WTC11 (cell line): ENCODE results near the gene ZNF488. TPM values are rescaled to one million over a fixed set of nuclear protein-coding genes. Genes with fewer than 3 reads are reported as not detected.

ENCODE experiments used
- ATAC-seq: fragments of 200-7000 bp; cut with Tn5 transposase; 2 replicates; pipeline ENCODE4 v1.10.0; 2021; ENCODE audit warnings: mild to moderate bottlenecking, moderate library complexity
- CTCF ChIA-PET: fragments of 300-600 bp; sonication (Branson Sonifier 250); formaldehyde crosslinking; loops from one replicate; lab custom pipeline; 2021; ENCODE audit warnings: antibody characterized with exemption; lab: Charles Lee
- POLR2A ChIA-PET: fragments of 350-600 bp; sonication (Branson Sonifier 250); formaldehyde crosslinking; loops from one replicate; lab custom pipeline; 2021; ENCODE audit warnings: antibody characterized with exemption; lab: Charles Lee
- DNase-seq: peaks from one replicate; pipeline ENCODE4 v3.0.0; 2021; ENCODE audit warnings: low spot score
- H3K27ac Mint-ChIP-seq: 2 replicates; pipeline ENCODE4 v1.8.0; 2021; ENCODE audit warnings: mixed read lengths
- H3K27me3 Mint-ChIP-seq: 2 replicates; pipeline ENCODE4 v1.8.0; 2021; ENCODE audit warnings: low read depth, mild to moderate bottlenecking, moderate library complexity, mixed read lengths
- H3K36me3 Mint-ChIP-seq: 2 replicates; pipeline ENCODE4 v1.8.0; 2021; ENCODE audit warnings: mixed read lengths
- H3K4me1 Mint-ChIP-seq: 2 replicates; pipeline ENCODE4 v1.8.0; 2022; ENCODE audit warnings: mixed read lengths
- H3K4me3 Mint-ChIP-seq: 2 replicates; pipeline ENCODE4 v1.8.0; 2021; ENCODE audit warnings: mild to moderate bottlenecking, moderate library complexity, mixed read lengths
- H3K9me3 Mint-ChIP-seq: 2 replicates; pipeline ENCODE4 v1.8.0; 2021; ENCODE audit warnings: mixed read lengths
- ATF3 ChIP-seq: sonication (generic); formaldehyde crosslinking; conservative IDR thresholded peaks from 2 replicates; pipeline ENCODE4 v1.8.1; 2022; ENCODE audit warnings: mild to moderate bottlenecking, missing genetic modification reagents
- CDX4 ChIP-seq: fragments of 250-450 bp; sonication (Bioruptor Pico); IDR thresholded peaks from 2 replicates; pipeline ENCODE4 v1.9.0; 2021; ENCODE audit warnings: moderate library complexity, mild to moderate bottlenecking, inconsistent platforms, borderline replicate concordance
- CREM ChIP-seq: sonication (generic); formaldehyde crosslinking; IDR thresholded peaks from 2 replicates; pipeline ENCODE4 v1.8.1; 2022; ENCODE audit warnings: mild to moderate bottlenecking, missing genetic modification reagents, moderate library complexity
- ELF4 ChIP-seq: sonication (generic); formaldehyde crosslinking; IDR thresholded peaks from 2 replicates; pipeline ENCODE4 v1.8.1; 2022; ENCODE audit warnings: low read depth, mild to moderate bottlenecking, moderate library complexity, missing genetic modification reagents
- EMX1 ChIP-seq: fragments of 250-450 bp; sonication (Bioruptor Pico); IDR thresholded peaks from 2 replicates; pipeline ENCODE4 v1.8.0; 2021; ENCODE audit warnings: mild to moderate bottlenecking
- FOXP1 ChIP-seq: sonication (generic); formaldehyde crosslinking; IDR thresholded peaks from 2 replicates; pipeline ENCODE4 v1.8.0; 2022; ENCODE audit warnings: missing genetic modification reagents, mild to moderate bottlenecking, moderate library complexity, borderline replicate concordance
- HMGA2 ChIP-seq: fragments of 250-450 bp; sonication (Bioruptor Pico); IDR thresholded peaks from 2 replicates; pipeline ENCODE4 v1.4.0; 2021; ENCODE audit warnings: mild to moderate bottlenecking, moderate library complexity
- MYBL2 ChIP-seq: sonication (generic); formaldehyde crosslinking; IDR thresholded peaks from 2 replicates; pipeline ENCODE4 v1.8.1; 2023; ENCODE audit warnings: mild to moderate bottlenecking, moderate library complexity, missing genetic modification reagents
- NFATC4 ChIP-seq: fragments of 250-450 bp; sonication (Bioruptor Pico); IDR thresholded peaks from 2 replicates; pipeline ENCODE4 v1.9.0; 2021; ENCODE audit warnings: mild to moderate bottlenecking
- NFE2L1 ChIP-seq: sonication (generic); formaldehyde crosslinking; IDR thresholded peaks from 2 replicates; pipeline ENCODE4 v1.8.1; 2023; ENCODE audit warnings: missing genetic modification reagents
- PRRX2 ChIP-seq: fragments of 250-450 bp; sonication (Bioruptor Pico); IDR thresholded peaks from 2 replicates; pipeline ENCODE4 v1.8.0; 2021; ENCODE audit warnings: mild to moderate bottlenecking
- RORB ChIP-seq: fragments of 250-450 bp; sonication (Bioruptor Pico); IDR thresholded peaks from 2 replicates; pipeline ENCODE4 v1.9.0; 2021; ENCODE audit warnings: mild to moderate bottlenecking
- SMAD3 ChIP-seq: sonication (generic); formaldehyde crosslinking; IDR thresholded peaks from 2 replicates; pipeline ENCODE4 v1.8.0; 2022; ENCODE audit warnings: missing genetic modification reagents, mild to moderate bottlenecking, borderline replicate concordance
- SP1 ChIP-seq: sonication (generic); formaldehyde crosslinking; conservative IDR thresholded peaks from 2 replicates; pipeline ENCODE4 v1.8.1; 2022; ENCODE audit warnings: missing genetic modification reagents
- STAT6 ChIP-seq: sonication (generic); formaldehyde crosslinking; conservative IDR thresholded peaks from 2 replicates; pipeline ENCODE4 v1.8.1; 2023; ENCODE audit warnings: mild to moderate bottlenecking, low read depth, missing genetic modification reagents, moderate library complexity
- TEAD1 ChIP-seq: sonication (generic); formaldehyde crosslinking; IDR thresholded peaks from 2 replicates; pipeline ENCODE4 v1.8.0; 2022; ENCODE audit warnings: mild to moderate bottlenecking, missing genetic modification reagents
- TP53 ChIP-seq: sonication (generic); formaldehyde crosslinking; IDR thresholded peaks from 2 replicates; pipeline ENCODE4 v1.8.1; 2023; ENCODE audit warnings: mild to moderate bottlenecking, missing genetic modification reagents
- ZNF121 ChIP-seq: sonication (generic); formaldehyde crosslinking; IDR thresholded peaks from 2 replicates; pipeline ENCODE4 v1.8.0; 2023; ENCODE audit warnings: missing genetic modification reagents
- ZNF219 ChIP-seq: sonication (generic); formaldehyde crosslinking; IDR thresholded peaks from 2 replicates; pipeline ENCODE4 v1.8.0; 2023; ENCODE audit warnings: missing genetic modification reagents, mild to moderate bottlenecking, borderline replicate concordance
- ZNF396 ChIP-seq: fragments of 250-450 bp; sonication (Bioruptor Pico); IDR thresholded peaks from 2 replicates; pipeline ENCODE4 v1.8.0; 2021; ENCODE audit warnings: mild to moderate bottlenecking, moderate library complexity, borderline replicate concordance
- ZNF671 ChIP-seq: fragments of 250-450 bp; sonication (Bioruptor Pico); IDR thresholded peaks from 2 replicates; pipeline ENCODE4 v1.8.0; 2021; ENCODE audit warnings: mild to moderate bottlenecking
- total RNA-seq: library from RNA; stranded (reverse); gene quantifications from 3 replicates; pipeline ENCODE4 v1.2.3, GENCODE V29; 2021
- TF ChIP-seq, protein P1 (sequence below): sonication (generic); formaldehyde crosslinking; IDR thresholded peaks from 2 replicates; pipeline ENCODE4 v1.8.0; 2023; ENCODE audit warnings: missing genetic modification reagents, mild to moderate bottlenecking, borderline replicate concordance
- TF ChIP-seq, protein P2 (sequence below): sonication (generic); formaldehyde crosslinking; IDR thresholded peaks from 2 replicates; pipeline ENCODE4 v1.8.1; 2023; ENCODE audit warnings: mild to moderate bottlenecking, missing genetic modification reagents, moderate library complexity
- TF ChIP-seq, protein P3 (sequence below): sonication (generic); formaldehyde crosslinking; IDR thresholded peaks from 2 replicates; pipeline ENCODE4 v1.8.1; 2022; ENCODE audit warnings: low read depth, missing genetic modification reagents, borderline replicate concordance

The ZNF488 gene
- total RNA-seq, 1 experiment from 2014 or later, result 8.7 TPM

- Mint-ChIP-seq H3K4me1 (peaks cover 35% of the 10 kb centered on the region), H3K27me3 (no peaks in the 10 kb centered on the region; the same call in 1 of the 2 replicates), H3K36me3 (no peaks in the 10 kb centered on the region), H3K27ac (no peak overlapping the region), H3K4me3 (no peak overlapping the region), H3K9me3 (no peaks in the 10 kb centered on the region)
- ChIA-PET POLR2A (no interaction called here), CTCF (interaction anchor here (3.7 kb wide), 1 partner anchor 18 kb away, joined by 17 read pairs; no protein-coding TSS in a partner anchor)
- TF ChIP-seq ZNF219 (CRISPR knock-in tag) (no peak), CDX4 (CRISPR knock-in tag) (no peak), NFATC4 (CRISPR knock-in tag) (no peak), NFE2L1 (no peak), CREM (no peak)
- TF ChIP-seq, protein P1, sequence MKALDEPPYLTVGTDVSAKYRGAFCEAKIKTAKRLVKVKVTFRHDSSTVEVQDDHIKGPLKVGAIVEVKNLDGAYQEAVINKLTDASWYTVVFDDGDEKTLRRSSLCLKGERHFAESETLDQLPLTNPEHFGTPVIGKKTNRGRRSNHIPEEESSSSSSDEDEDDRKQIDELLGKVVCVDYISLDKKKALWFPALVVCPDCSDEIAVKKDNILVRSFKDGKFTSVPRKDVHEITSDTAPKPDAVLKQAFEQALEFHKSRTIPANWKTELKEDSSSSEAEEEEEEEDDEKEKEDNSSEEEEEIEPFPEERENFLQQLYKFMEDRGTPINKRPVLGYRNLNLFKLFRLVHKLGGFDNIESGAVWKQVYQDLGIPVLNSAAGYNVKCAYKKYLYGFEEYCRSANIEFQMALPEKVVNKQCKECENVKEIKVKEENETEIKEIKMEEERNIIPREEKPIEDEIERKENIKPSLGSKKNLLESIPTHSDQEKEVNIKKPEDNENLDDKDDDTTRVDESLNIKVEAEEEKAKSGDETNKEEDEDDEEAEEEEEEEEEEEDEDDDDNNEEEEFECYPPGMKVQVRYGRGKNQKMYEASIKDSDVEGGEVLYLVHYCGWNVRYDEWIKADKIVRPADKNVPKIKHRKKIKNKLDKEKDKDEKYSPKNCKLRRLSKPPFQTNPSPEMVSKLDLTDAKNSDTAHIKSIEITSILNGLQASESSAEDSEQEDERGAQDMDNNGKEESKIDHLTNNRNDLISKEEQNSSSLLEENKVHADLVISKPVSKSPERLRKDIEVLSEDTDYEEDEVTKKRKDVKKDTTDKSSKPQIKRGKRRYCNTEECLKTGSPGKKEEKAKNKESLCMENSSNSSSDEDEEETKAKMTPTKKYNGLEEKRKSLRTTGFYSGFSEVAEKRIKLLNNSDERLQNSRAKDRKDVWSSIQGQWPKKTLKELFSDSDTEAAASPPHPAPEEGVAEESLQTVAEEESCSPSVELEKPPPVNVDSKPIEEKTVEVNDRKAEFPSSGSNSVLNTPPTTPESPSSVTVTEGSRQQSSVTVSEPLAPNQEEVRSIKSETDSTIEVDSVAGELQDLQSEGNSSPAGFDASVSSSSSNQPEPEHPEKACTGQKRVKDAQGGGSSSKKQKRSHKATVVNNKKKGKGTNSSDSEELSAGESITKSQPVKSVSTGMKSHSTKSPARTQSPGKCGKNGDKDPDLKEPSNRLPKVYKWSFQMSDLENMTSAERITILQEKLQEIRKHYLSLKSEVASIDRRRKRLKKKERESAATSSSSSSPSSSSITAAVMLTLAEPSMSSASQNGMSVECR (CRISPR knock-in tag), result no peak
- no peak for ATAC-seq
- DNase-seq, result no peak
Observed at GRCh38 chr10:47378606-47379444, 5.3 kb downstream of the ZNF488 start.

- H3K4me3 Mint-ChIP-seq, result no peak overlapping the region
- H3K4me1 Mint-ChIP-seq, result peaks cover 32% of the 10 kb centered on the region
- POLR2A ChIA-PET, result interaction anchor here (1.2 kb wide), 1 partner anchor 14 kb away, joined by 4 read pairs; no protein-coding TSS in a partner anchor
- DNase-seq (no peak), ATAC-seq (no peak)
- no peaks in the 10 kb centered on the region; the same call in 1 of the 2 replicates for H3K27me3 Mint-ChIP-seq
- no peaks in the 10 kb centered on the region for H3K36me3 Mint-ChIP-seq
- H3K27ac Mint-ChIP-seq, result no peak overlapping the region
- no peaks in the 10 kb centered on the region for H3K9me3 Mint-ChIP-seq
- CTCF ChIA-PET, result interaction anchor here (3.7 kb wide), 1 partner anchor 17 kb away, joined by 17 read pairs; no protein-coding TSS in a partner anchor
- TF ChIP-seq ZNF396 (CRISPR knock-in tag), result no peak
- TF ChIP-seq, protein P2, sequence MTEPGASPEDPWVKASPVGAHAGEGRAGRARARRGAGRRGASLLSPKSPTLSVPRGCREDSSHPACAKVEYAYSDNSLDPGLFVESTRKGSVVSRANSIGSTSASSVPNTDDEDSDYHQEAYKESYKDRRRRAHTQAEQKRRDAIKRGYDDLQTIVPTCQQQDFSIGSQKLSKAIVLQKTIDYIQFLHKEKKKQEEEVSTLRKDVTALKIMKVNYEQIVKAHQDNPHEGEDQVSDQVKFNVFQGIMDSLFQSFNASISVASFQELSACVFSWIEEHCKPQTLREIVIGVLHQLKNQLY (CRISPR knock-in tag), result no peak
- TF ChIP-seq, protein P3, sequence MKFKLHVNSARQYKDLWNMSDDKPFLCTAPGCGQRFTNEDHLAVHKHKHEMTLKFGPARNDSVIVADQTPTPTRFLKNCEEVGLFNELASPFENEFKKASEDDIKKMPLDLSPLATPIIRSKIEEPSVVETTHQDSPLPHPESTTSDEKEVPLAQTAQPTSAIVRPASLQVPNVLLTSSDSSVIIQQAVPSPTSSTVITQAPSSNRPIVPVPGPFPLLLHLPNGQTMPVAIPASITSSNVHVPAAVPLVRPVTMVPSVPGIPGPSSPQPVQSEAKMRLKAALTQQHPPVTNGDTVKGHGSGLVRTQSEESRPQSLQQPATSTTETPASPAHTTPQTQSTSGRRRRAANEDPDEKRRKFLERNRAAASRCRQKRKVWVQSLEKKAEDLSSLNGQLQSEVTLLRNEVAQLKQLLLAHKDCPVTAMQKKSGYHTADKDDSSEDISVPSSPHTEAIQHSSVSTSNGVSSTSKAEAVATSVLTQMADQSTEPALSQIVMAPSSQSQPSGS (CRISPR knock-in tag), result no peak
- no peak for TF ChIP-seq EMX1
- TF ChIP-seq PRRX2 (CRISPR knock-in tag), result no peak
- no peak for TF ChIP-seq RORB (CRISPR knock-in tag)
- no peak for TF ChIP-seq ZNF121
- no peak for TF ChIP-seq SMAD3 (CRISPR knock-in tag)
- no peak for TF ChIP-seq MYBL2
- no peak for TF ChIP-seq FOXP1 (CRISPR knock-in tag)
- TF ChIP-seq ZNF671 (CRISPR knock-in tag), result no peak
- no peak for TF ChIP-seq TP53 (CRISPR knock-in tag)
- TF ChIP-seq HMGA2 (CRISPR knock-in tag), result no peak
- no peak for TF ChIP-seq TEAD1
- TF ChIP-seq STAT6 (CRISPR knock-in tag), result no peak
- TF ChIP-seq ATF3 (CRISPR knock-in tag), result no peak
- no peak for TF ChIP-seq SP1 (CRISPR knock-in tag)
- no peak for TF ChIP-seq ELF4
- TF ChIP-seq NFATC4 (CRISPR knock-in tag), result no peak
Observed at GRCh38 chr10:47378183-47378510, 5.9 kb downstream of the ZNF488 start.
